Measurements from ENCODE around the gene FRYL. TPM values are rescaled to one million over a fixed set of nuclear protein-coding genes. Genes with fewer than 3 reads are reported as not detected.
"Not testable (repeated sequence)": the region's sequence is repeated elsewhere in the genome, so short reads cannot be mapped to it uniquely, and the experiment has no call there.

The FRYL gene
- total and polyA plus RNA-seq, 7 experiments from 2014 or later: 25.4 to 126 (median 102) TPM

DNA sequence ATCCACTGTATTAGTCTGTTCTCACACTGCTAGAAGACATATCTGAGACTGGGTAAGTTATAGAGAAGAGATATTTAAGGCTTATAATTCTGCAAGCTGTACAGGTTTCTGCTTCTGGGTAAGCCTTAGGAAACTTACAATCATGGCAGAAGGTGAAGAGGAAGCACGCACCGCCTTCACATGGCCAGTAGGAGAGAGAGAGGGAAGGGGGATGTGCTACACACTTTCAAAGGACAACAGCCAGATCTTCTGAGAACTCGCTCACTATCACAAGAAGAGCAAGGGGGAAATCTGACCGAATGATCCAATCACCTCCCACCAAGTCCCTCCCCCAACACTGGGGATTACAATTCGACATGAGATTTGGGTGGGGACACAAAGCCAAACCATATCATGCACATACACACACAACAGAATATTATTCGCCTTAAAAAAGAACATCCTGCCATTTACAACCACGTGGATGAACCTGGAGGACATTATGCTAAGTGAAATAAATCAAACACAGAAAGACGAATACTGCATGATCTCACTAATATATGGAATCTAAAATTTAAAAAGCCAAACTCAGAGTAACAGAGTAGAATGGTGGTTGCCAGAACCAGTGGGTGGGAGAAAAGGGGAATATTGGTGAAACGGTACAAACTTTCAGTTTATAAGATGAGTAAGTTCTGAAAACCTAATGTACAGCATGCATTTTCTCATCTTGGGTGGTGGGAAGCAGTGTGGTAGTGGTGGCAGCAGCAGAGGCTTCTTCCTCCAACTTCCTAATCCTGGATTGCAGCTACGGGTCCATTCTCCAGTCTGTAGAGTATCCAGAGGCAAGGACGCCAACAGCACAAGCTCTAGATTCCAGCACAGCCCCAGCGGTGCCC lies 12.8 kb downstream of the FRYL start:
- H3K27ac Mint-ChIP-seq: peak overlapping the region in 1 of 9 donors; percentile 78
- H3K36me3 Mint-ChIP-seq: peaks cover 6 to 33% (median 31%) of the 10 kb centered on the region in 5 donors
- H3K27me3 Mint-ChIP-seq: no peaks in the 10 kb centered on the region
- no peaks in the 10 kb centered on the region for H3K36me3 ChIP-seq (ENCODE audit: control insufficient read depth in 2 of 3, insufficient read depth in 3 of 3, low read length in 3 of 3)
- CTCF ChIA-PET: no interaction called here
- H3K4me3 ChIP-seq (ENCODE audit: low read length): no peak overlapping the region
- H3K9me3 Mint-ChIP-seq: peaks cover 0 to 6% (median 0%) of the 10 kb centered on the region in 11 donors
- no peak overlapping the region for H3K27ac ChIP-seq (ENCODE audit: low read depth, low read length)
- DNase-seq (no peak), ATAC-seq (no peak)
- intact Hi-C loops (cut with micrococcal nuclease): no loop called here
- H3K9me3 ChIP-seq (ENCODE audit: control insufficient read depth in 2 of 3, low read length in 3 of 3): no peaks in the 10 kb centered on the region
- POLR2A ChIA-PET: interaction anchor here (0.5 kb wide), 1 partner anchor 71 kb away, joined by 3 read pairs; no protein-coding TSS in a partner anchor
- H3K4me1 ChIP-seq (ENCODE audit: control insufficient read depth in 2 of 2, insufficient read depth in 2 of 2, low read length in 2 of 2): peaks cover 7 to 23% of the 10 kb centered on the region in 2 donors
- H3K4me3 Mint-ChIP-seq: peak overlapping the region in 8 of 10 donors; percentile 8 to 60 (median 38)
- H3K27me3 ChIP-seq (ENCODE audit: control insufficient read depth in 2 of 2, insufficient read depth in 2 of 2, low read length in 2 of 2): no peaks in the 10 kb centered on the region
- H3K4me1 Mint-ChIP-seq: peaks cover 47 to 83% (median 65%) of the 10 kb centered on the region in 7 donors

DNA sequence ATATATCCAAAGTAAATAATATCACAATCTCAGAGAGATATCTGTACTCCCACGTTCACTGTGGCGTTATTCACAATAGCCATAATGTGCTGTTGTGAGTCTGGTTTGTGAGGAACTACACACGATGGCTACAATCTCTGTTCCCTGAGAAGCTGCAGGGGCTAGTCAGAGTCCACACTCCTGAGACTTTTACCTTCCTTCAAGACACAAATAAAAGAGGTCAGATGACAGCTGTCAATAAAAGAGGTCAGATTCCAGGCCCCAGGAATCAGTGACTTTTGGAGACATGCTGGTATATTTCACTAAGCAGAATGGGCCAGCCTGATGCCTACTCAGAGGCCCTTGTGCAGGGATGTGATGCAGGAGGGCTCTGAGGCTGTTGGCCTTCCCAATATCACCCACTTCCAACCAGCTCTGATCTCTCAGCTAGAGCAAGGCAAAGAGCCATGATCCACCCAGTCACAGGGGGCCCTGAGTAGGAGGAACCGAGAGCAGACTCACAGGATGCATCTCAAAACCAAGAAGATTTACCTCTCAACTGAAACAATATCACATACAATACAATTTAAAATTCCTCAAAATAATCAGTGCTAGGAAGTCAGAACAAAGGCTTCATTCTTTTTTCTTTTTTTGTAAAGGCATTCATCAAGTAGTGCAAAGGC lies 13.8 kb downstream of the FRYL start:
- Histone ChIP-seq H3K4me1 (ENCODE audit: control insufficient read depth in 2 of 2, insufficient read depth in 2 of 2, low read length in 2 of 2) (peaks cover 7 to 18% of the 10 kb centered on the region in 2 donors), H3K9me3 (ENCODE audit: control insufficient read depth in 2 of 3, low read length in 3 of 3) (no peaks in the 10 kb centered on the region), H3K27me3 (ENCODE audit: control insufficient read depth in 2 of 2, insufficient read depth in 2 of 2, low read length in 2 of 2) (no peaks in the 10 kb centered on the region), H3K27ac (ENCODE audit: low read depth, low read length) (no peak overlapping the region), H3K4me3 (ENCODE audit: low read length) (no peak overlapping the region), H3K36me3 (ENCODE audit: control insufficient read depth in 2 of 3, insufficient read depth in 3 of 3, low read length in 3 of 3) (no peaks in the 10 kb centered on the region)
- ATAC-seq: no peak
- Mint-ChIP-seq H3K36me3 (peaks cover 6 to 36% (median 25%) of the 10 kb centered on the region in 5 donors), H3K27ac (peak overlapping the region in 4 of 9 donors; percentile 28 to 43 (median 33)), H3K27me3 (no peaks in the 10 kb centered on the region), H3K4me3 (peak overlapping the region in 8 of 10 donors; percentile 2 to 57 (median 30)), H3K4me1 (peaks cover 42 to 83% (median 67%) of the 10 kb centered on the region in 7 donors), H3K9me3 (peaks cover 0 to 6% (median 0%) of the 10 kb centered on the region in 11 donors)
- no peak for DNase-seq
- POLR2A ChIA-PET: no interaction called here
- CTCF ChIA-PET: no interaction called here
- intact Hi-C loops (cut with micrococcal nuclease): no loop called here

DNA sequence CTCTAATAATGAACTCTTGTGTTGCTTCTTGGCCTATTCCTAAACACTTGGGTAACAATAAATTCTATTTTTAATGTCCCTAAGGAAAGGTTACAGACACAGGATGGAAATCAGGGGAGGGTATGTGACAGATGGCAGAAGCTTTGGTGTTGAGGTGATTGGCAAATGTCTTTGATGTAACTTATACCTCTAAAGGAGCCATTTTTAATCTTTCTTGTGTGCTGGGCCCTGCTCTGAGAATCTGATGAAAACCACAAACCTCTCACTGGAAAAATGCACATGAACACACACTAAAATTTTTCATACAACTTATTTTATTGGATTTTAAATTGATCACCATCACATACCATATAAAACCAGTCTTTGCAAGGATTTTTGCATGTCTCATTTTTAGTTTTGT lies 17.7 kb downstream of the FRYL start:
- no peaks in the 10 kb centered on the region for H3K36me3 ChIP-seq (ENCODE audit: control insufficient read depth in 2 of 3, insufficient read depth in 3 of 3, low read length in 3 of 3)
- intact Hi-C loops (cut with micrococcal nuclease): no loop called here
- H3K9me3 ChIP-seq (ENCODE audit: control insufficient read depth in 2 of 3, low read length in 3 of 3): no peaks in the 10 kb centered on the region
- H3K4me1 Mint-ChIP-seq: peaks cover 29 to 71% (median 53%) of the 10 kb centered on the region in 7 donors
- no peaks in the 10 kb centered on the region for H3K27me3 Mint-ChIP-seq
- peaks cover 10 to 42% (median 16%) of the 10 kb centered on the region in 5 donors for H3K36me3 Mint-ChIP-seq
- no peaks in the 10 kb centered on the region for H3K27me3 ChIP-seq (ENCODE audit: control insufficient read depth in 2 of 2, insufficient read depth in 2 of 2, low read length in 2 of 2)
- DNase-seq (no peak), ATAC-seq (no peak)
- peaks cover 0 to 11% of the 10 kb centered on the region in 2 donors for H3K4me1 ChIP-seq (ENCODE audit: control insufficient read depth in 2 of 2, insufficient read depth in 2 of 2, low read length in 2 of 2)
- no peak overlapping the region for H3K4me3 ChIP-seq (ENCODE audit: low read length)
- H3K4me3 Mint-ChIP-seq: peak overlapping the region in 1 of 10 donors; percentile 41
- ChIA-PET CTCF (no interaction called here), POLR2A (interaction anchor here (1.3 kb wide), 1 partner anchor 17 kb away, joined by 4 read pairs; no protein-coding TSS in a partner anchor)
- no peak overlapping the region for H3K27ac Mint-ChIP-seq
- H3K9me3 Mint-ChIP-seq: peaks cover 0 to 11% (median 0%) of the 10 kb centered on the region in 11 donors
- H3K27ac ChIP-seq (ENCODE audit: low read depth, low read length): no peak overlapping the region

DNA sequence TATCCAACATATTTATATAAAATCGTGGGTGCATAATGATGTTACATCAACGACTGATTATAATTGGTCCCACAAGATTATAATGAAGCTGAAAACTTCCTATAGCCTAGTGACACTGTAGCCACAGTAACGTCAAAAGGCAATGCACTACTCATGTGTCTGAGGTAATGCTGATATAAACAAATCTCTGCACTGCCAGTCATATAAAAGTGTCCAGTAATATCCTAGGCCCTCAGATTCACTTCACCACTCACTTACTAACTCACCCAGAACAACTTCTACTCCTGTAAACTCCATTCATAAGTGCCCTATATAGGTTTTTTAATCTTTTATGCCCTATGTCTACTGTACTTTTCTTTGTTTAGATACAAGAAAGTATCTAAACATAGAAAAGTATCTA lies 18.8 kb downstream of the FRYL start:
- Histone ChIP-seq H3K27me3 (ENCODE audit: control insufficient read depth in 2 of 2, insufficient read depth in 2 of 2, low read length in 2 of 2) (no peaks in the 10 kb centered on the region), H3K4me1 (ENCODE audit: control insufficient read depth in 2 of 2, insufficient read depth in 2 of 2, low read length in 2 of 2) (peaks cover 0 to 9% of the 10 kb centered on the region in 2 donors), H3K9me3 (ENCODE audit: control insufficient read depth in 2 of 3, low read length in 3 of 3) (no peaks in the 10 kb centered on the region), H3K27ac (ENCODE audit: low read depth, low read length) (no peak overlapping the region), H3K36me3 (ENCODE audit: control insufficient read depth in 2 of 3, insufficient read depth in 3 of 3, low read length in 3 of 3) (no peaks in the 10 kb centered on the region), H3K4me3 (ENCODE audit: low read length) (no peak overlapping the region)
- ChIA-PET POLR2A (interaction anchor here (0.6 to 1.3 kb wide), 2 partner anchors 18 to 76 kb away, joined by 3 to 4 read pairs; no protein-coding TSS in a partner anchor), CTCF (no interaction called here)
- ATAC-seq (no peak), DNase-seq (no peak)
- H3K27me3 Mint-ChIP-seq: no peaks in the 10 kb centered on the region
- peaks cover 4 to 41% (median 12%) of the 10 kb centered on the region in 5 donors for H3K36me3 Mint-ChIP-seq
- peaks cover 0 to 6% (median 0%) of the 10 kb centered on the region in 11 donors for H3K9me3 Mint-ChIP-seq
- H3K27ac Mint-ChIP-seq: no peak overlapping the region
- no peak overlapping the region for H3K4me3 Mint-ChIP-seq
- H3K4me1 Mint-ChIP-seq: peaks cover 25 to 70% (median 51%) of the 10 kb centered on the region in 7 donors
- intact Hi-C loops (cut with micrococcal nuclease): no loop called here

DNA sequence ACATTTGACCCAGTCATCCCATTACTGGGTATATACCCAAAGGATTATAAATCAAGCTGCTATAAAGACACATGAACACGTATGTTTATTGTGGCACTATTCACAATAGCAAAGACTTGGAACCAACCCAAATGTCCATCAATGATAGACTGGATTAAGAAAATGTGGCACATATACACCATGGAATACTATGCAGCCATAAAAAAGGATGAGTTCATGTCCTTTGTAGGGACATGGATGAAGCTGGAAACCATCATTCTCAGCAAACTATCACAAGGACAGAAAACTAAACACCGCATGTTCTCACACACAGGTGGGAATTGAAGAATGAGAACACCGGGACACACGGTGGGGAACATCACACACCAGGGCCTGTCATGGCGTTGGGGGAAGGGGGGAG lies 21.4 kb downstream of the FRYL start:
- CTCF ChIA-PET, H3K4me3 Mint-ChIP-seq: not testable (repeated sequence)

DNA sequence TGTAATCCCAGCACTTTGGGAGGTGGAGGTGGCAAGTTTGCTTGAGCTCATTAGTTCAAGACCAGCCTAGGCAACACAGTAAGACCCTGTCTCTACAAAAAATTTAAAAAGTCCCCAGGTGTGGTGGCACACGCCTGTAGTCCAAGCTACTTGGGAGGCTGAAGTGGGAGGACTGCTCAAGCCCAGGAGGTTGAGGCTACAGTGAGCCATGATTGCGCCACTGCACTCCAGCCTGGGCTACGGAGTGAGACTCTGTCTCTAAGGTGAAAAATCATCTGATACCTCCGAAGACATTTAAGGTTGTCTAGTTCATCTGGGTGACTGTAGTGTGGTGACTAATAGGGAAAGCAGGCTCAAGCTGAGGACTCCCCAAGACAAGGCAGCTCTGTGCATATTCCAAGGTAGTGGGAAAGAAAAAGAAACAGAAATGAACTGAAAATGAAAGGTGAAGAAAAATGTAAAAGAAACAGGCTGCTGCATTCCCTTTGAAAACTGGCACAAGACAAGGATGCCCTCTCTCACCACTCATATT lies 23.3 kb downstream of the FRYL start:
- Mint-ChIP-seq H3K36me3 (peaks cover 4 to 33% (median 23%) of the 10 kb centered on the region in 5 donors), H3K9me3 (peaks cover 0 to 14% (median 0%) of the 10 kb centered on the region in 11 donors), H3K4me1 (peaks cover 21 to 73% (median 63%) of the 10 kb centered on the region in 7 donors), H3K27me3 (no peaks in the 10 kb centered on the region), H3K4me3 (peak overlapping the region in 4 of 10 donors; percentile 17 to 36 (median 29)), H3K27ac (peak overlapping the region in 4 of 9 donors; percentile 2 to 35 (median 24))
- H3K4me3 ChIP-seq (ENCODE audit: low read length): no peak overlapping the region
- H3K27ac ChIP-seq (ENCODE audit: low read depth, low read length): no peak overlapping the region
- DNase-seq: no peak
- no peaks in the 10 kb centered on the region for H3K9me3 ChIP-seq (ENCODE audit: control insufficient read depth in 2 of 3, low read length in 3 of 3)
- intact Hi-C loops (cut with micrococcal nuclease): no loop called here
- H3K4me1 ChIP-seq (ENCODE audit: control insufficient read depth in 2 of 2, insufficient read depth in 2 of 2, low read length in 2 of 2): peaks cover 0 to 6% of the 10 kb centered on the region in 2 donors
- no peak for ATAC-seq
- no peaks in the 10 kb centered on the region for H3K27me3 ChIP-seq (ENCODE audit: control insufficient read depth in 2 of 2, insufficient read depth in 2 of 2, low read length in 2 of 2)
- POLR2A ChIA-PET: interaction anchor here (0.7 kb wide), 1 partner anchor 9 kb away, joined by 4 read pairs; no protein-coding TSS in a partner anchor
- no peaks in the 10 kb centered on the region for H3K36me3 ChIP-seq (ENCODE audit: control insufficient read depth in 2 of 3, insufficient read depth in 3 of 3, low read length in 3 of 3)
- CTCF ChIA-PET: no interaction called here

More for the DNA sequence above, 21.4 kb downstream of the FRYL start:
- peaks cover 0 to 14% (median 0%) of the 10 kb centered on the region in 11 donors for H3K9me3 Mint-ChIP-seq
- H3K27ac Mint-ChIP-seq; H3K36me3 ChIP-seq (ENCODE audit: control insufficient read depth in 2 of 3, insufficient read depth in 3 of 3, low read length in 3 of 3); intact Hi-C loops (cut with micrococcal nuclease); H3K4me3 ChIP-seq (ENCODE audit: low read length); DNase-seq; POLR2A ChIA-PET; H3K4me1 ChIP-seq (ENCODE audit: control insufficient read depth in 2 of 2, insufficient read depth in 2 of 2, low read length in 2 of 2); H3K27ac ChIP-seq (ENCODE audit: low read depth, low read length); H3K9me3 ChIP-seq (ENCODE audit: control insufficient read depth in 2 of 3, low read length in 3 of 3); H3K27me3 Mint-ChIP-seq; H3K27me3 ChIP-seq (ENCODE audit: control insufficient read depth in 2 of 2, insufficient read depth in 2 of 2, low read length in 2 of 2); ATAC-seq: not testable (repeated sequence)
- H3K36me3 Mint-ChIP-seq: peaks cover 4 to 38% (median 24%) of the 10 kb centered on the region in 5 donors
- peaks cover 14 to 73% (median 55%) of the 10 kb centered on the region in 7 donors for H3K4me1 Mint-ChIP-seq

Measured in naive thymus-derived CD4-positive, alpha-beta T cell (primary cell).